B cell (primary cell): Measurements from ENCODE around the gene SPATA32. TPM values are rescaled to one million over a fixed set of nuclear protein-coding genes. Genes with fewer than 3 reads are reported as not detected.
A peak's percentile ranks its signal among the peaks of the same experiment; 100 is the strongest.

Experiments
- ATAC-seq: fragments of 200-7000 bp; cut with Tn5 transposase; one replicate; pipeline ENCODE4 v1.10.0; 2021; ENCODE audit warnings: low read depth, mild to moderate bottlenecking, moderate number of reproducible peaks, moderate library complexity
- CTCF ChIA-PET: fragments of 350-600 bp; sonication (Branson Sonifier 250); formaldehyde crosslinking; loops from one replicate; lab custom pipeline; 2021; ENCODE audit warnings: antibody characterized with exemption, inconsistent platforms; lab: Charles Lee
- POLR2A ChIA-PET: fragments of 350-600 bp; sonication (Branson Sonifier 250); formaldehyde crosslinking; loops from one replicate; lab custom pipeline; 2021; ENCODE audit warnings: antibody characterized with exemption; lab: Charles Lee
- DNase-seq: peaks from one replicate; pipeline ENCODE4 v3.0.0; 2013
- H2AFZ ChIP-seq: 2 replicates; pipeline ENCODE4 v1.6.1; 2012; ENCODE audit warnings: mild to moderate bottlenecking, low read depth, low read length; ENCODE audit not compliant: insufficient read depth, poor library complexity, severe bottlenecking
- H3K27ac ChIP-seq, 2 donors: 1 replicate in 1 of 2; 2 replicates in 1 of 2; pipeline ENCODE4 v1.5.1; 2012 to 2013; ENCODE audit warnings: low read length in 2 of 2, mild to moderate bottlenecking in 2 of 2, moderate library complexity in 1 of 2
- H3K27me3 ChIP-seq, 4 experiments: fragments of 200-600 bp in 1 of 4; sonication (generic) in 1 of 4; replicated peaks in 1 of 4; 1 replicate in 2 of 4; 2 replicates in 2 of 4; pipeline versions ENCODE4 v1.6.1 to v1.7.0; 2013 to 2016; ENCODE audit warnings: low read length in 3 of 4, mild to moderate bottlenecking in 2 of 4, mixed read lengths in 1 of 4, moderate library complexity in 1 of 4; ENCODE audit not compliant: insufficient read depth in 4 of 4, control insufficient read depth in 3 of 4; ENCODE audit errors: control extremely low read depth in 1 of 4
- H3K36me3 ChIP-seq, 2 experiments: replicated peaks in 1 of 2; 1 replicate in 1 of 2; 2 replicates in 1 of 2; pipeline versions ENCODE4 v1.6.1 to v1.7.1; 2013; ENCODE audit warnings: low read length in 1 of 2; ENCODE audit not compliant: insufficient read depth in 2 of 2, control insufficient read depth in 1 of 2; ENCODE audit errors: control extremely low read depth in 1 of 2, extremely low read depth in 1 of 2
- H3K4me1 ChIP-seq, 2 donors: fragments of 200-600 bp in 1 of 2; sonication (generic) in 1 of 2; 1 replicate in 1 of 2; 2 replicates in 1 of 2; pipeline versions ENCODE4 v1.5.1 to v1.6.1; 2013 to 2017; ENCODE audit warnings: low read length in 2 of 2; ENCODE audit not compliant: control insufficient read depth in 2 of 2, insufficient read depth in 2 of 2
- H3K4me2 ChIP-seq: replicated peaks from 2 replicates; pipeline ENCODE3; 2012; ENCODE audit warnings: mild to moderate bottlenecking, low read depth, low read length; ENCODE audit not compliant: poor library complexity, severe bottlenecking
- H3K4me3 ChIP-seq, 5 experiments: fragments of 200-600 bp in 1 of 5; sonication (generic) in 1 of 5; 1 replicate in 3 of 5; 2 replicates in 2 of 5; pipeline versions ENCODE4 v1.5.1 to v1.7.0; 2011 to 2016; ENCODE audit warnings: low read length in 4 of 5, mild to moderate bottlenecking in 4 of 5, low read depth in 2 of 5, control low read depth in 1 of 5, moderate library complexity in 1 of 5; ENCODE audit not compliant: insufficient read depth in 1 of 5; ENCODE audit errors: control extremely low read depth in 1 of 5, extremely low read depth in 1 of 5
- H3K79me2 ChIP-seq: fragments of 200-600 bp; sonication (generic); one replicate; pipeline ENCODE4 v1.6.0; 2016; ENCODE audit warnings: low read length; ENCODE audit not compliant: control insufficient read depth, insufficient read depth
- H3K9ac ChIP-seq: fragments of 200-600 bp; sonication (generic); 2 replicates; pipeline ENCODE4 v1.6.1; 2017; ENCODE audit warnings: mild to moderate bottlenecking, low read length, moderate library complexity
- H3K9me3 ChIP-seq, 3 donors: one replicate each; pipeline versions ENCODE4 v1.6.1 to v1.7.1; 2013; ENCODE audit warnings: low read length in 2 of 3; ENCODE audit not compliant: control insufficient read depth in 2 of 3, insufficient read depth in 1 of 3; ENCODE audit errors: control extremely low read depth in 1 of 3
- H4K20me1 ChIP-seq: 2 replicates; pipeline ENCODE4 v1.6.0; 2012; ENCODE audit warnings: mild to moderate bottlenecking, low read length; ENCODE audit not compliant: insufficient read depth, control insufficient read depth, poor library complexity, severe bottlenecking
- H3K27ac Mint-ChIP-seq: one replicate; pipeline ENCODE4 v1.8.0; 2021; ENCODE audit warnings: mixed read lengths
- H3K27me3 Mint-ChIP-seq: one replicate; pipeline ENCODE4 v1.8.0; 2021; ENCODE audit warnings: mixed read lengths
- H3K4me1 Mint-ChIP-seq: one replicate; pipeline ENCODE4 v1.8.0; 2021; ENCODE audit warnings: mixed read lengths
- H3K4me3 Mint-ChIP-seq: one replicate; pipeline ENCODE4 v1.8.0; 2021; ENCODE audit warnings: mixed read lengths
- H3K9me3 Mint-ChIP-seq: one replicate; pipeline ENCODE4 v1.8.0; 2022; ENCODE audit warnings: mixed read lengths; ENCODE audit not compliant: insufficient read depth
- EZH2 ChIP-seq: IDR thresholded peaks from 2 replicates; pipeline ENCODE4 v1.6.1; 2012; ENCODE audit warnings: borderline replicate concordance, low read depth, mild to moderate bottlenecking, moderate library complexity, low read length; ENCODE audit not compliant: insufficient read depth, poor library complexity, severe bottlenecking
- WGBS: methylation state at CpG from one replicate; pipeline ENCODE4 v1.1.5; 2013; ENCODE audit warnings: missing lambda C conversion rate; ENCODE audit not compliant: insufficient coverage; 5-methylcytosine and 5-hydroxymethylcytosine counted together
- intact Hi-C: fragments of 100-400 bp; cut with micrococcal nuclease; formaldehyde crosslinking; loops from one replicate; pipeline ENCODE4 v1.10.0; 2022
- polyA plus RNA-seq: library from polyadenylated mRNA; depleted of rRNA; stranded (reverse); fragments of >200 nt; gene quantifications from 2 replicates; pipeline ENCODE4 v1.2.3, GENCODE V29; 2012
- total RNA-seq, 2 donors: library from RNA; stranded (reverse); fragments of 120-200 nt in 1 of 2; gene quantifications; 1 replicate in 1 of 2; 2 replicates in 1 of 2; pipeline versions ENCODE4 v1.2.3 to v1.2.4, GENCODE V29; 2013 to 2022
- TF ChIP-seq, protein P1 (sequence below): fragments of 200-600 bp; IDR thresholded peaks from one replicate; pipeline ENCODE4 v1.8.0; 2022; ENCODE audit warnings: antibody characterized with exemption, mild to moderate bottlenecking

The SPATA32 gene
- total and polyA plus RNA-seq, 2 donors (not counting 1 experiment from before 2014, with no cell fraction given) = 0.12 to 0.52 TPM

DNA sequence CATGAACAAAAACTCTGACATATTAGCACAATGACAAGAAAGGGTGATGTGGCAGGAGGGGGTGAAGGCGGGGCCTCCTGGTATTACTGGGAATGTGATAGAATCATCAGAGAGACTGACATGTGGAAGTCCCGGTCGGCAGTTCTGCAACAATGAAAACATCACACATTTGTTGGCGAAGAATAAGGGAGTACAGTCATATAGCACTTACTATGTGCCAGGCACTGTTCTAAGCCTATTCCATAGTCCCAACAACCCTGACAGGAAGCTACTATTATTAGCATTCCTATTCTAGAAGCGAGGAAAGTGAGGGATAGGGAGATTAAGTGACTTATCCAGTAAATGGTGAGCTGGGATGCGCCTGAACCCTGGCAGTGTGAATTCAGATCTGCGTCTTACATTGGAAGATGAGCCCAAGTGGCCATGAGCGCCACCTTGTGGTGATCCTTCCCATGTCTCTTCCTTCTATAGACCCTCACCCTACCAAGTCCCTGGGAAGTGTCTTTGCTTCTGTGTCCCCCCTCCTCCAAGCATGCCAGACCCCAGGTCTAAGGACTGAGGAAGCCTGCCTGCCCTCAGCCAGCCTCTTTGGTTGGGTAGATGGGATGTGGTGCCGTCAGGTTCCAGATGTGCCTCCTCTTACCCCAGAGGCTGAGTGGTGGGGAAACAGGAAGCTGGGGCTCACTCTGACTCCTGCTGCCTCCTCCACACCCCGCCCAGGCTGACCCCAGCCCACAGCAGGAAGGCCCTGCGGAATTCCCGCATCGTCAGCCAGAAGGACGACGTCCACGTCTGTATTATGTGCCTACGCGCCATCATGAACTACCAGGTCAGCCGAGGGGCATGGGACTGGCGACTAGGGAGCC lies 26.2 kb downstream of the SPATA32 start:
- ChIA-PET CTCF (interaction anchor here (0.6 to 24.6 kb wide), 26 partner anchors 8 to 179 kb away, joined by 3 to 737 read pairs (median 6); partner anchors contain the start of genes ACBD4, FMNL1, HEXIM2 and MAP3K14), POLR2A (interaction anchor here (0.9 to 9.9 kb wide), 6 partner anchors 10 to 87 kb away, joined by 5 to 149 read pairs (median 6); partner anchors contain the start of genes FMNL1 and HEXIM1)
- H3K4me3 ChIP-seq = no peak overlapping the region

More for the DNA sequence above, 26.2 kb downstream of the SPATA32 start:
- Histone ChIP-seq H2AFZ (no peak overlapping the region), H3K4me1 (peaks cover 18 to 45% of the 10 kb centered on the region in 2 donors), H3K36me3 (peaks cover 3 to 95% of the 10 kb centered on the region in 2 experiments), H3K9ac (no peak overlapping the region), H3K9me3 (no peaks in the 10 kb centered on the region), H4K20me1 (peaks cover 88% of the 10 kb centered on the region), H3K4me2 (peak overlapping the region; percentile 4), H3K79me2 (peaks cover 68% of the 10 kb centered on the region), H3K27ac (peak overlapping the region; percentile 0 to 43), H3K27me3 (no peaks in the 10 kb centered on the region)
- Mint-ChIP-seq H3K27me3 (no peaks in the 10 kb centered on the region), H3K27ac (peak overlapping the region; percentile 82), H3K4me1 (peaks cover 47% of the 10 kb centered on the region), H3K9me3 (no peaks in the 10 kb centered on the region), H3K4me3 (no peak overlapping the region)
- TF ChIP-seq, protein P1, sequence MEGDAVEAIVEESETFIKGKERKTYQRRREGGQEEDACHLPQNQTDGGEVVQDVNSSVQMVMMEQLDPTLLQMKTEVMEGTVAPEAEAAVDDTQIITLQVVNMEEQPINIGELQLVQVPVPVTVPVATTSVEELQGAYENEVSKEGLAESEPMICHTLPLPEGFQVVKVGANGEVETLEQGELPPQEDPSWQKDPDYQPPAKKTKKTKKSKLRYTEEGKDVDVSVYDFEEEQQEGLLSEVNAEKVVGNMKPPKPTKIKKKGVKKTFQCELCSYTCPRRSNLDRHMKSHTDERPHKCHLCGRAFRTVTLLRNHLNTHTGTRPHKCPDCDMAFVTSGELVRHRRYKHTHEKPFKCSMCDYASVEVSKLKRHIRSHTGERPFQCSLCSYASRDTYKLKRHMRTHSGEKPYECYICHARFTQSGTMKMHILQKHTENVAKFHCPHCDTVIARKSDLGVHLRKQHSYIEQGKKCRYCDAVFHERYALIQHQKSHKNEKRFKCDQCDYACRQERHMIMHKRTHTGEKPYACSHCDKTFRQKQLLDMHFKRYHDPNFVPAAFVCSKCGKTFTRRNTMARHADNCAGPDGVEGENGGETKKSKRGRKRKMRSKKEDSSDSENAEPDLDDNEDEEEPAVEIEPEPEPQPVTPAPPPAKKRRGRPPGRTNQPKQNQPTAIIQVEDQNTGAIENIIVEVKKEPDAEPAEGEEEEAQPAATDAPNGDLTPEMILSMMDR = peak; percentile 83
- TF ChIP-seq EZH2 = no peak
- 77% methylated on average over 14 of the region's 20 CpGs for WGBS
- ATAC-seq (peak; percentile 56), DNase-seq (peak; percentile 87)
- intact Hi-C loops = loop anchor here (1.0 to 2.0 kb wide), 5 partner anchors 9 to 150 kb away; no protein-coding TSS in a partner anchor
